H1 (cell line): ENCODE data around the gene UPF1.

Source experiments
- CHD2 ChIP-seq: IDR thresholded peaks from 2 replicates; pipeline ENCODE4 v1.6.1; 2012; ENCODE audit warnings: low read length, improper control_type of control experiment
- CTCF ChIP-seq, 3 experiments: IDR thresholded peaks; 1 replicate in 2 of 3; 2 replicates in 1 of 3; pipeline versions ENCODE4 v1.5.1 to v1.6.1; 2011; ENCODE audit warnings: low read length in 3 of 3, mild to moderate bottlenecking in 3 of 3, inconsistent platforms in 2 of 3, low read depth in 1 of 3, moderate library complexity in 1 of 3; ENCODE audit not compliant: insufficient read depth in 1 of 3; ENCODE audit errors: control extremely low read depth in 1 of 3
- EP300 ChIP-seq, 2 experiments: IDR thresholded peaks; 1 replicate in 1 of 2; 2 replicates in 1 of 2; pipeline ENCODE4 v1.6.1; 2011 to 2012; ENCODE audit warnings: low read depth in 2 of 2, low read length in 2 of 2, mild to moderate bottlenecking in 2 of 2, borderline replicate concordance in 1 of 2, inconsistent platforms in 1 of 2, moderate library complexity in 1 of 2
- GTF2F1 ChIP-seq: IDR thresholded peaks from 2 replicates; pipeline ENCODE4 v1.6.1; 2012; ENCODE audit warnings: low read depth, low read length, improper control_type of control experiment, borderline replicate concordance
- MAFK ChIP-seq: IDR thresholded peaks from 2 replicates; pipeline ENCODE4 v1.6.1; 2012; ENCODE audit warnings: low read depth, mild to moderate bottlenecking, improper control_type of control experiment, low read length
- POLR2A ChIP-seq, 2 experiments: IDR thresholded peaks; 1 replicate in 1 of 2; 2 replicates in 1 of 2; pipeline ENCODE4 v1.6.1; 2011; ENCODE audit warnings: low read depth in 2 of 2, low read length in 2 of 2, mild to moderate bottlenecking in 2 of 2; ENCODE audit errors: control extremely low read depth in 1 of 2
- TEAD4 ChIP-seq: IDR thresholded peaks from 2 replicates; pipeline ENCODE4 v1.6.1; 2012; ENCODE audit warnings: low read depth, low read length, inconsistent platforms, mixed read lengths

- TF ChIP-seq MAFK (no peak), TEAD4 (no peak), CTCF (IDR thresholded peaks at IDR 0.05; ENCODE audit: control extremely low read depth in 1 of 3, insufficient read depth in 1 of 3, low read depth in 1 of 3, low read length in 3 of 3) (no peak), POLR2A (IDR thresholded peaks at IDR 0.05; ENCODE audit: control extremely low read depth in 1 of 2, low read depth in 2 of 2, low read length in 2 of 2) (no peak), CHD2 (no peak), GTF2F1 (no peak), EP300 (IDR thresholded peaks at IDR 0.05; ENCODE audit: borderline replicate concordance in 1 of 2, low read depth in 2 of 2, low read length in 2 of 2) (no peak)
Measured at GRCh38 chr19:18869781-18870530, 38.2 kb downstream of the UPF1 start.
